Suprapubic skin (tissue), 4 donors: ENCODE measurements around the gene BRPF1.

Source experiments
- EP300 ChIP-seq: sonication (generic); formaldehyde crosslinking; IDR thresholded peaks from one replicate; pipeline ENCODE4 v1.6.1; 2017; ENCODE audit warnings: antibody characterized with exemption
- POLR2A ChIP-seq, 2 donors: fragments of 450-650 bp; IDR thresholded peaks; one replicate each; pipeline ENCODE4 v1.6.1; 2017; ENCODE audit warnings: antibody characterized with exemption in 2 of 2, mild to moderate bottlenecking in 2 of 2, moderate library complexity in 2 of 2
- POLR2AphosphoS5 ChIP-seq, 3 donors: sonication (generic); formaldehyde crosslinking; IDR thresholded peaks; one replicate each; pipeline ENCODE4 v1.6.1; 2017; ENCODE audit warnings: antibody characterized with exemption in 3 of 3
- TF ChIP-seq, protein P1 (sequence below), 2 donors: fragments of 200-600 bp in 1 of 2; fragments of 450-650 bp in 1 of 2; sonication (generic) in 1 of 2; IDR thresholded peaks; one replicate each; pipeline ENCODE4 v1.5.1; 2016 to 2019; ENCODE audit warnings: antibody characterized with exemption in 2 of 2, mild to moderate bottlenecking in 1 of 2, moderate library complexity in 1 of 2

DNA sequence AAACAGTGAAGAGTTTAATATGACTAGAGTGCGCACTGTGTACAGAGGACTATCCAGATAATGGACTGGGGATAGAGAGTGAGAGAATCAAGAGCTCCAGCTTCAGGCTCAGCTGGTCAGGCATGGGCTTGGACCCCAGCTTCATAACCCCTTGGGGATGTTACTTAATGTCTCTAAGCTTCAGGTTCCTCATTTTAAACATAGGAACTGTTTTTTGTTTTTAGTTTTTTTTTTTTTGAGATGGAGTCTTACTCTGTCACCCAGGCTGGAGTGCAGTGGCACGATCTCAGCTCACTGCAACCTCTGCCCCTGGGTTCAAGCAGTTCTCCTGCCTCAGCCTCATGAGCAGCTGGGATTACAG, 9.9 kb upstream of the BRPF1 start:
- TF ChIP-seq POLR2A (IDR thresholded peaks at IDR 0.05) (no peak), POLR2AphosphoS5 (IDR thresholded peaks at IDR 0.05) (no peak), EP300 (no peak)
- TF ChIP-seq, protein P1, sequence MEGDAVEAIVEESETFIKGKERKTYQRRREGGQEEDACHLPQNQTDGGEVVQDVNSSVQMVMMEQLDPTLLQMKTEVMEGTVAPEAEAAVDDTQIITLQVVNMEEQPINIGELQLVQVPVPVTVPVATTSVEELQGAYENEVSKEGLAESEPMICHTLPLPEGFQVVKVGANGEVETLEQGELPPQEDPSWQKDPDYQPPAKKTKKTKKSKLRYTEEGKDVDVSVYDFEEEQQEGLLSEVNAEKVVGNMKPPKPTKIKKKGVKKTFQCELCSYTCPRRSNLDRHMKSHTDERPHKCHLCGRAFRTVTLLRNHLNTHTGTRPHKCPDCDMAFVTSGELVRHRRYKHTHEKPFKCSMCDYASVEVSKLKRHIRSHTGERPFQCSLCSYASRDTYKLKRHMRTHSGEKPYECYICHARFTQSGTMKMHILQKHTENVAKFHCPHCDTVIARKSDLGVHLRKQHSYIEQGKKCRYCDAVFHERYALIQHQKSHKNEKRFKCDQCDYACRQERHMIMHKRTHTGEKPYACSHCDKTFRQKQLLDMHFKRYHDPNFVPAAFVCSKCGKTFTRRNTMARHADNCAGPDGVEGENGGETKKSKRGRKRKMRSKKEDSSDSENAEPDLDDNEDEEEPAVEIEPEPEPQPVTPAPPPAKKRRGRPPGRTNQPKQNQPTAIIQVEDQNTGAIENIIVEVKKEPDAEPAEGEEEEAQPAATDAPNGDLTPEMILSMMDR (IDR thresholded peaks at IDR 0.05) = no peak
